Measurements from ENCODE around the gene SHISA2. TPM values are rescaled to one million over a fixed set of nuclear protein-coding genes. Genes with fewer than 3 reads are reported as not detected.

The SHISA2 gene
- total and polyA plus RNA-seq, 2 of the 13 experiments (the other 11 are each of a cell fraction or from before 2014, with no cell fraction given): not detected

GRCh38 chr13:26017932-26018665 lies 33.7 kb downstream of the SHISA2 start (continued):
- TF ChIP-seq KIAA2018 (CRISPR knock-in tag; IDR thresholded peaks at IDR 0.05; ENCODE audit: borderline replicate concordance) (no peak), ZSCAN29 (CRISPR knock-in tag; conservative IDR thresholded peaks at IDR 0.05) (no peak), NFE2 (CRISPR knock-in tag; IDR thresholded peaks at IDR 0.05) (no peak), ZNF629 (CRISPR knock-in tag; conservative IDR thresholded peaks at IDR 0.05) (no peak)

All from HepG2 (cell line).